Left ventricle myocardium inferior (tissue), 1 donor: ENCODE measurements around the gene RBMS2. TPM values are rescaled to one million over a fixed set of nuclear protein-coding genes. Genes with fewer than 3 reads are reported as not detected.

Experiments used
- DNase-seq: peaks from one replicate; pipeline ENCODE4 v3.0.0-alpha.2; 2020
- H3K27ac ChIP-seq: fragments of 200-600 bp; replicated peaks from 2 replicates; pipeline ENCODE4 v1.8.0; 2021
- H3K27me3 ChIP-seq: fragments of 200-600 bp; 2 replicates; pipeline ENCODE4 v1.8.0; 2021; ENCODE audit warnings: low read depth
- H3K36me3 ChIP-seq: fragments of 200-600 bp; 2 replicates; pipeline ENCODE4 v1.8.0; 2021
- H3K4me1 ChIP-seq: fragments of 200-600 bp; 2 replicates; pipeline ENCODE4 v1.8.0; 2021
- H3K4me3 ChIP-seq: fragments of 200-600 bp; 2 replicates; pipeline ENCODE4 v1.8.0; 2021; ENCODE audit warnings: mild to moderate bottlenecking, moderate library complexity
- H3K9me3 ChIP-seq: fragments of 200-600 bp; replicated peaks from 2 replicates; pipeline ENCODE4 v1.8.0; 2021
- CTCF ChIP-seq: fragments of 200-600 bp; IDR thresholded peaks from 2 replicates; pipeline ENCODE4 v1.8.0; 2021; ENCODE audit warnings: antibody characterized with exemption, mild to moderate bottlenecking, borderline replicate concordance
- intact Hi-C: fragments of 100-400 bp; cut with micrococcal nuclease; formaldehyde crosslinking; loops from one replicate; pipeline ENCODE4 v1.11.0; 2022
- total RNA-seq: library from RNA; stranded (reverse); fragmentation: NEBNext Ultra II Directional; extraction: Animal tissue kit (Norgen Biotek cat#: 25700); gene quantifications from one replicate; pipeline ENCODE4 v1.2.1, GENCODE V29; 2021
- donor health status: DM: no; HTN: yes; CAD: no; lungs with severe emphysema.

RBMS2 gene
- total RNA-seq, 1 donor from 2014 or later = 33.2 TPM

GRCh38 chr12:56632701-56633467 lies 111.3 kb downstream of the RBMS2 start:
- peaks cover 7% of the 10 kb centered on the region for H3K36me3 ChIP-seq
- H3K27me3 ChIP-seq = no peaks in the 10 kb centered on the region
- intact Hi-C loops = no loop called here
- no peaks in the 10 kb centered on the region for H3K9me3 ChIP-seq
- peaks cover 92% of the 10 kb centered on the region for H3K4me1 ChIP-seq
- peak overlapping the region; percentile 97 for H3K27ac ChIP-seq
- no peak for DNase-seq
- TF ChIP-seq CTCF = no peak
- H3K4me3 ChIP-seq = peak overlapping the region; percentile 87

- DNase-seq = no peak
- Histone ChIP-seq H3K27me3 (no peaks in the 10 kb centered on the region), H3K4me1 (peaks cover 92% of the 10 kb centered on the region), H3K4me3 (peak overlapping the region; percentile 87), H3K27ac (peak overlapping the region; percentile 97), H3K36me3 (peaks cover 15% of the 10 kb centered on the region), H3K9me3 (no peaks in the 10 kb centered on the region)
- no peak for TF ChIP-seq CTCF
- intact Hi-C loops = no loop called here
Measured at GRCh38 chr12:56633468-56634241, 112.0 kb downstream of the RBMS2 start.

- peak overlapping the region; percentile 87 for H3K4me3 ChIP-seq
- no peak for DNase-seq
- TF ChIP-seq CTCF = no peak
- no peaks in the 10 kb centered on the region for H3K9me3 ChIP-seq
- peaks cover 22% of the 10 kb centered on the region for H3K36me3 ChIP-seq
- intact Hi-C loops = no loop called here
- H3K27me3 ChIP-seq = no peaks in the 10 kb centered on the region
- peak overlapping the region; percentile 97 for H3K27ac ChIP-seq
- peaks cover 92% of the 10 kb centered on the region for H3K4me1 ChIP-seq
Measured at GRCh38 chr12:56634242-56634836, 112.7 kb downstream of the RBMS2 start.

GRCh38 chr12:56634837-56635791 lies 113.5 kb downstream of the RBMS2 start:
- Histone ChIP-seq H3K4me3 (peak overlapping the region; percentile 87), H3K4me1 (peaks cover 92% of the 10 kb centered on the region), H3K36me3 (peaks cover 30% of the 10 kb centered on the region), H3K27ac (peak overlapping the region; percentile 97), H3K9me3 (no peaks in the 10 kb centered on the region), H3K27me3 (no peaks in the 10 kb centered on the region)
- intact Hi-C loops = no loop called here
- peak; percentile 54 for TF ChIP-seq CTCF
- peak; percentile 75 for DNase-seq
